Measurements from ENCODE around the gene CALML3. TPM values are rescaled to one million over a fixed set of nuclear protein-coding genes. Genes with fewer than 3 reads are reported as not detected.
"Not testable (repeated sequence)": the region's sequence is repeated elsewhere in the genome, so short reads cannot be mapped to it uniquely, and the experiment has no call there.

Gene CALML3
- total and polyA plus RNA-seq, 2 of the 13 experiments (the other 11 are each of a cell fraction or from before 2014, with no cell fraction given), result not detected

DNA sequence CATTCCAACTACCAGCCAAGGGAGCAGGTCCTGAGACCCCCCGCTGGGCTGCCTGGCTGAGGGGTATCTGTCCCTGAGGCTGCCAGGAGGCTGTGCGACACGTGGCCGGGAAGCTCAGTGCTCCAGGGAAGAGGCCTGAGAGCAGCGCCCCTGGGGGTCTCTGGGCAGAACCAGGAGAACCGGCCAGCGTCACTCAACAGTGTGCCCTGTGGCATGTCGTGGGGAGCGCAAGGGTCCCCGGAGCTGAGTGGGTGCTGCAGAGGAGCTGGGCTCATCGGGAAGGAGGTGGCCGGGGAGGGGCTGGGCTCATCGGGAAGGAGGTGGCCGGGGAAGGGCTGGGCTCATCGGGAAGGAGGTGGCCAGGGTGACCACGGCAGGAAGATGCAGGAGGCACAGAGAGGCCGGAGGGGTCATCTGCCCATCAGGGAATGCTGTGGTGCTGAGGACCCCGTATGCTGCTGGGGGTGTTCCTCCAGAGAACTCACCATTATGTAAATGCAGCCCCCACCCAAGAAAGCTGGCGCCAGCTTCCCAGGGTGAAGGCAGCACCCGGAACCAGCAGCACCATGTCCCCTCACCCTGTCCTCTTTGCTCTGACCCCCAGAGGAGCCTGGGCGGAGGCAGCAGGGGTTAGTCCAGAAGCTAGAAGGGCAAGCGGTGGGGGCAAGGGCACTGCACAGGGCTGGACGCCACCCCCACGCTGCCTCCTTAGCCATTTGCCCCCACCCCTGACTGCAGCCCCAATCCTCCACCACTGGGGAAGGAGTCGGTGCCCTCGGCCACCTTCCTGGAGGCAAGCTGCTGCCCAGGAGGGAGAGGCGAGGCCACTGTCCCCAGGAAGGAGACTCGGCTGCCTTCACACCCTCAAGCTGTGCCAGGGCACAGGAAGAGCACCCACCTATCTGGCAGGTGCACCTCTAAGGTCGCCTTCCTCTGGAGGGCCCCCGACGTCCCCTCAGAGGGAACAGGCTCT lies 33.3 kb downstream of the CALML3 start (continued):
- TF ChIP-seq, protein P1, sequence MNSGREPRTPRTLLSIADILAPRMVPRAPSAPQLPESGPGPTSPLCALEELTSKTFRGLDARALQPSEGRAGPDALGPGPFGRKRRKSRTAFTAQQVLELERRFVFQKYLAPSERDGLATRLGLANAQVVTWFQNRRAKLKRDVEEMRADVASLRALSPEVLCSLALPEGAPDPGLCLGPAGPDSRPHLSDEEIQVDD (CRISPR knock-in tag; IDR thresholded peaks at IDR 0.05; ENCODE audit: borderline replicate concordance), result no peak
- no peak for TF ChIP-seq CBX2 (IDR thresholded peaks at IDR 0.05; ENCODE audit: low read depth, low read length)
- TF ChIP-seq CBX2 (CRISPR knock-in tag; IDR thresholded peaks at IDR 0.05; ENCODE audit: low read depth), result no peak
- TF ChIP-seq ZBTB38 (CRISPR knock-in tag; IDR thresholded peaks at IDR 0.05), result no peak
- TF ChIP-seq SRF (IDR thresholded peaks at IDR 0.05; ENCODE audit: low read depth, low read length), result no peak

DNA sequence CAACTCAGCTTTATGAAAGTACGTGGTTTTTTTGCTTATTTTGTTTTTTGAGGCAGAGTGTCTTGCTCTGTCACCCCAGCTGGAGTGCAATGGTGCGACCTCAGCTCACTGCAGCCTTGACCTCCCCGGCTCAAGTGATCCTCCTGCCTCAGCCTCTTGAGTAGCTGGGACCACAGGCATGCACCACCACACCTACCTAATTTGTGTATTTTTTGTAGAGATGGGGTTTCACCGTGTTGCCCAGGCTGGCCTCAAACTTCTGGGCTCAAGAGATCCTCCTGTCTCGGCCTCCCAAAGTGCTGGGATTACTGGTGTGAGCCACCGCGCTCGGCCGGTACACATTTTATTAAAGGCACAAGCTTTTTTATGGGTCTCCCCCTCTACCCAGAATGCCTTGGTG lies 34.3 kb downstream of the CALML3 start:
- ATAC-seq; CTCF ChIA-PET (ENCODE audit: low intra/inter-chr PET ratio, low total read pairs); in situ Hi-C loops (cut with HindIII; ENCODE audit: extremely low pct_ligation_motif_present, low pct_unique_long_range_greater_than_20kb); H3K27ac ChIP-seq (ENCODE audit: extremely low read length, insufficient read depth, low read length); H3K36me3 ChIP-seq (replicated peaks in 1 of 2; ENCODE audit: control insufficient read depth in 1 of 2, insufficient read depth in 2 of 2, low read length in 2 of 2); intact Hi-C loops (cut with micrococcal nuclease; ENCODE audit: unreplicated experiment); H3K9ac ChIP-seq (ENCODE audit: insufficient read depth, low read depth, low read length); H3K27me3 ChIP-seq (ENCODE audit: control insufficient read depth in 1 of 2, insufficient read depth in 2 of 2, low read length in 2 of 2); H2AFZ ChIP-seq (ENCODE audit: low read length); FAIRE-seq; H3K9me3 ChIP-seq (ENCODE audit: low read length); H3K4me3 ChIP-seq (replicated peaks in 1 of 3; ENCODE audit: insufficient read depth in 1 of 3, low read depth in 2 of 3, low read length in 3 of 3); BruUV-seq (replicated peaks); H4K20me1 ChIP-seq (ENCODE audit: insufficient read depth, low read length); H3K4me2 ChIP-seq (ENCODE audit: low read depth, low read length); DNase-seq (ENCODE audit: low spot score); H3K79me2 ChIP-seq (ENCODE audit: insufficient read depth, low read length); TF ChIP-seq NR2F6 (CRISPR knock-in tag; IDR thresholded peaks at IDR 0.05): not testable (repeated sequence)
- peaks cover 65% of the 10 kb centered on the region for H3K4me1 ChIP-seq (ENCODE audit: insufficient read depth, low read length)
- POLR2A ChIA-PET, result interaction anchor here (1.2 kb wide), 1 partner anchor 11 kb away, joined by 5 read pairs; no protein-coding TSS in a partner anchor
- 69% methylated on average over 9 of the region's 9 CpGs for WGBS (ENCODE audit: low lambda C conversion rate)
- TF ChIP-seq NR2F6 (IDR thresholded peaks at IDR 0.05), result 0 out of 2 replicates have a peak, but pooled peaks have one; percentile 9
- peak; percentile 91 for TF ChIP-seq ZNF770 (CRISPR knock-in tag; IDR thresholded peaks at IDR 0.05)

Measured in HepG2 (cell line).